T-helper 2 cell treated with Interferon-gamma antibody and Interleukin-4, amounts not matched to agents 100 ng/mL and 5 ng/mL, for 36 hours (primary cell): ENCODE results near the gene ZFYVE28. TPM values are rescaled to one million over a fixed set of nuclear protein-coding genes. Genes with fewer than 3 reads are reported as not detected.
"Not testable (repeated sequence)": the region's sequence is repeated elsewhere in the genome, so short reads cannot be mapped to it uniquely, and the experiment has no call there.

ENCODE experiments used
- intact Hi-C: fragments of 100-400 bp; cut with micrococcal nuclease; formaldehyde crosslinking; loops from one replicate; pipeline ENCODE4 v1.15.1; 2023
- total RNA-seq: library from RNA; stranded (reverse); gene quantifications from 2 replicates; pipeline ENCODE4 v1.2.3, GENCODE V29; 2022

The ZFYVE28 gene
- total RNA-seq, 1 donor from 2014 or later: 17.3 TPM

- intact Hi-C loops: no loop called here
Measured at GRCh38 chr4:2275546-2276251, 142.7 kb downstream of the ZFYVE28 start.

DNA sequence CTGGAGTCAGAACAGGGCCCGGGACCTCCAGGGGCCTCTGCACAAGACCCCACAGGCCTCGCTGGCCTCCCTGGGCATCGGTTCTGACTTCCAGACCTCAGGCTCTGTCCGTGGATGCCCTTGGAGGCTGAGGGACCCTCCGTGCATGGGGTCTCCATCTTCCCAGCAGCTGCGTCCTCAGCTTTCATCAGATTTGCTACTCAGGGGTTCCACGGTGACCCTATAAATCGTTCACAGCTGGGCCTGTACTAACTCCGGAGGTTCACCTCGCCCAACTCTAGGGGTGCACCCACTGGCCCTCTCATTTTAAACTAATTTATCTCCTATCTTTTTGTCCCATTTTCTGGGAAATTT is 143.4 kb downstream of the ZFYVE28 start:
- intact Hi-C loops: not testable (repeated sequence)

DNA sequence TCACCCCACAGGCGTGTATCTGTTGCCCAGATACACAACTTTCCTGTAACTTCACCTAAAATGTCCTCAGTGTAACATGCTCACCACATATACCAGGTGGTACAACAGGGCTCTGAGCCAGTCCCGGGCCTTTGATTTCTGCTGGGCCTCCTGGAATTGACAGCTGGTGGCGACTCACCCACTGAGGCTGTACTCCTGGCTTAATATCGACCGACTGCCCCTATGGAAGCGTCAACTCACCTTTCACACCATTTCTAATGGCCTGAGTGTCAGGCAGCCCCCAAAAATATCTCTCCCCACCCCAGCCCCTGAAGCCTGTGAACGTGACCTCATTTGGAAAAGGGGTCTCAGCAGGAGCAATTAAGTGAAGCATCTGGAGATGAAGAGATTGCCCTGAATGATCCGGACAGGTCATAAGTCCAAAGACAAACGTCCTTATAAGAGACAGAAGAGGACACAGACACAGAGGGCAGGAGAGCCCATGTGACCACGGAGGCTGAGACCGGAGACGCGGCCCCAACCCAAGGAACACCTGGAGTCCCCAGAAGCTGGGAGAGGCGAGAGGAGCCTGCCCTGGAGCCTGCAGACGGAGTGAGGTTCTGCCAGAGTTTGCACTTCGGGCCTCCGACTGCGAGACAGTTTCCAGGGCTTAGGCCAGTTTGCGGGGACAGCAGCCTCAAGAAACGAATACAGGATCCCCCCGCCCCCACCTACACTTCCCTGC is 144.0 kb downstream of the ZFYVE28 start:
- intact Hi-C loops: no loop called here

GRCh38 chr4:2273657-2274319 is 144.7 kb downstream of the ZFYVE28 start:
- intact Hi-C loops: no loop called here

DNA sequence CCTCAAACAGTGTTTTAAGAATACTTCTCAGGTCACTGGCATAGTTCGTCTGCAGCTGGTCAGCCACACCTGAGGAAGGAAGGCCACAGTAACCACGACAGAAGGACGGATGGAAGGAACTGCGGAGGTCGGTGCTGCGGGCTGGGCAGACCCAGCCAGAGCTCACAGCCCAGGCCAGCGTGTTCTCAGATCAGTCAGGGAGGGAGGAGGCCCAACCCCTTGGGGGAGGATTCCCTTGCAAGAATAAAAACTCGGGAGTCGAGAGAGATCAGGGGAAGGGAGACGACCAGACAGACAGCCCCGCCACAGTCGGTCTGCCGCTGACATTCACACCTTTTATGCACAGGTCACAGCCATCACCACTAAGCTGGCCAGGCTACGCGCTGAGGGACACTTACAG is 145.2 kb downstream of the ZFYVE28 start:
- intact Hi-C loops: no loop called here

DNA sequence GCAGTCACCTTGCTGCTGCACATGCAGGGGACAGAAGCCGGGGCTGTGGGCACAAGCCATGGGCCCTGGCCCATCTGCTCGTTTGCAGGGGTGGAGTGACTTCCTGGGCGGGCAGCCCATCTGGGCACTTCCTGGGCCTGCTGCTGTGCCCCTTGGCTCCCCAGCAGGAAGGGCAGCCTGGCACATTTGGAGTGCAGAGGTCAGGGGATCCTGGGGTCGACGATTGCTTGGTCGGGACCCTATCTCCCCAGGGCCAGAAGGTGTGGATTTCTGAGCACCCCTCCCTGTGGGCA is 145.7 kb downstream of the ZFYVE28 start:
- intact Hi-C loops: no loop called here

DNA sequence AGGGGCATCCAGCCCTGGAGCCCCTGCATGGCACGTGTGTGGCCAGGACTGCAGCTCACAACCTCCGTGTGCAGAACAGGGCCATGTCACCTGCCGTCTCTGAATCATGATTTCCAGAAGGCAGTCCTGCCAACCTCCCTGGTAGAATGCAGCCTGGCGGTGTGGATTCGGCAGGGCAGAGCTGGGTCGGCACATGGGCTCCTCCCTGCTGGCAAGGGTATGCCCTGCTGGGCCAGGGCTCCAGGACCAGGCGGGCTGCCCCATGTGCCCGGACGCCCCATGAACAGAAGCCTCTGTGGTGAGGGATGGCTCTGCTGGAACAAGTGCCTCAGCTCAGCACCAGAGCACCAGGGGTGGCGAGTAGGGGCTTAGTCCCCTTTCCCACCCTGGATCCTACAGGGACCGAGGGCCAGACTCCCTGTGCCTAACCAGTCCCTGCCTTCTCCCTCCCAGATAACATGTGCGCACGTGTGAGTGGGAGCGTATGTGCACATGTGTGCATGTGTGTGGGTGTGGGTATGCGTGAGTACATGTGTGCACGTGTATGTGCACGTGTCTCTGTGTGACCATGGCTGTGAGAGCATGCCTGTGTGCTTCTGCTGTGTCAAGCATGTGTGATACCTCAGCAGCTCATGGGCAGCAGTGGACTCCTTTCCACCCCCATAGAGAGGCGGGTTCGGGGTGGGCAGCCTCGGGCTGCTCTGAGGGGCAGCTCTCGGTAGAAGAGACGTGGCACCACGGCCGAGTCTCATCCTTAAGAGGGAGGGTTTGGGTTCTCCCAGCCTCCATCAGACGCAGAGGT is 146.2 kb downstream of the ZFYVE28 start:
- intact Hi-C loops: no loop called here

- intact Hi-C loops: no loop called here
Measured at GRCh38 chr4:2271279-2272025, 147.0 kb downstream of the ZFYVE28 start.

DNA sequence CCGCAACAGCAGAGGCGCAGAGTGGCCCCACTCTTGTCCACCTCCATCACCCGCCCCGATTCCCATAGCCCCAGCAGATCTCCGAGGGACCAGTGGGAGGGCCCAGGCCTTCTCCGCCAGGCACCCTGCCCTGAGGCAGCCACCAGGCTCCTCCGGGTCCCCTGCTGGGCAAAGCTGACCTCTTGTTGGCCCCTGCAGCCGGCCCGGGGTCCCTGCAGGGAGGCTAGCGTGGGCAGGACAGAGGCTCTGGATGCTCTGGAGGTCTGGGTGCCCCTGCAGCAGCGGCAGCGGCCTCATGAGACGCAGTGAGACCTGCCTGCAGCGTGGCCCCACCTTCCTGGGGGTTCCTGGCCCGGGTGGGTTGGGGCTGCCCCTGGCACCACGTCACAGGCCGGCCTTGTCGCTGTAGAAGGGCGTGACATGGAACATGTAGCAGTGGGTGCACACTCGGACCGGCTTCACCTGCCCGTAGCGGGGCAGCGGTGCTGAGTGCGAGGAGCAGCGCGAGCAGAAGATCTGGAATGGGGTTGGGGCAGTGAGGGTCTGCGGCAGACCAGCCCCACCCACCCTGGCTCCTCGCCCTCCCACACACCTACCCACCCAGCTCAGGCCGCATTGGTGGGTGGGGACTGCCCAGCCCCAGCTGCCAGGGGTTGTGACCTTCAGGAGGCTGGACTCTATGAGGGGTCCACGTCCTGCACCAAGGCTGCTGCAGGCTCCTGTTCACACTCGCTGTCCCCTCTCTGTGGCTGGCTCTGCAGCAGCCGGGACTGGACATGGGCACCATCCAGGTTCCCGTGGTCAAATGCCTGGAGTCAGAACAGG is 147.9 kb downstream of the ZFYVE28 start:
- intact Hi-C loops: no loop called here

GRCh38 chr4:2269618-2270163 is 148.8 kb downstream of the ZFYVE28 start:
- intact Hi-C loops: no loop called here

DNA sequence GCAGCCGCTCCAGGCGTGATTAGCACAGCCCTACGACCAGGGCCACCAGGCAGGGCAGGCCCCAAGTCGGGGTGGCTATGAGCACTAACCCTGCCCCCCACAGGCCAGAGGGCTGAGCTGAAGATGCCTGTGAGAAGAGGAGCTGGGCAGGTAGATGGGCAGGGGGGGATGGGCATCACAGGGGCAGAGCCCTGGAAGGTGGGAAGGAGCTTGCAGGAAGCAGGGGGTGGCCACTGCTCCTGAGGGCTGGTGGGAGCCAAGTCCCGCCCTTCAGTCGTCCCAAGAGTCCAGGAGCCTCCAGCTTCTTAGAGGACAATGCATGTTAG is 149.3 kb downstream of the ZFYVE28 start:
- intact Hi-C loops: no loop called here

DNA sequence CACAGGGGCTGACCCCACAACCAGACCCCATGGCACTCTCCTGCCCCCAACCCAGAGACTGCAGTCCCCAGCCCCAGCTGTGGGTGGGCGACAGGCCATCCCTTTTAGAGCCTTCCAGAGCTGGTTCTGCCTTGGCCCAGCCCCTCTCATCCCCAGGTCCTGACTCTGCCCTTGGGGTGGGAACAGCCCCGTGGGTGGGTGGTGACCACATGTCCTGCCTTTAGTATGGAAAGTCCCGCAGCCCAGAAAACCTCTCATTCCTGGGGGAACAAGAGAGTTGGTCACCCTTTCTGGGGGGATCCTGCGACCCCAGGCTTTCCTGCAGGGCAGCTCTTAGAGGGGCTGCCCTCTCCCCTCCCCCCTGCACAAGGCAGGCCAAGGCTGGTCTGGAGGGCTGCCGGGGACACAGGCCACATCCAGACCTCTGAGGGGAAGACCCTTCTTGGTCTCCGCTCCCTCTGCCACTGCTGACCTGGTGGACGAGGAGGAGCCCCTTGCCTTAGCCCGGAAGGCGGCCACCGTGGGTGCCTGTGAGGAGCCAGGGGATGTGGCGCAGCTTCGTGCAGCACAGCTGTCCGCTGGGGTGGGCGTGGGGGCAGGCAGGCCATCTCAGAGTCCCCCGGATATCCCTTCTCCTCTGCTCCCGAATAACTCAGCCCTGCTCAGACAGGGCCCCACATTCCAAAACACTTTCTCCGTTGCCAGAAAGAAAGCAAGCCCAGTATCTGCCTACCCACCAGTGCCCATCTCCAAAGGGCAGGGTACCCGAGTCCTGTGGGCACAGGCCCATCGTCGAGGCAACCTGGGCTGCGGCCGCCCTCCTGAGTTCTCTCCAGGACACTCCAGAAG is 149.9 kb downstream of the ZFYVE28 start:
- intact Hi-C loops: no loop called here

DNA sequence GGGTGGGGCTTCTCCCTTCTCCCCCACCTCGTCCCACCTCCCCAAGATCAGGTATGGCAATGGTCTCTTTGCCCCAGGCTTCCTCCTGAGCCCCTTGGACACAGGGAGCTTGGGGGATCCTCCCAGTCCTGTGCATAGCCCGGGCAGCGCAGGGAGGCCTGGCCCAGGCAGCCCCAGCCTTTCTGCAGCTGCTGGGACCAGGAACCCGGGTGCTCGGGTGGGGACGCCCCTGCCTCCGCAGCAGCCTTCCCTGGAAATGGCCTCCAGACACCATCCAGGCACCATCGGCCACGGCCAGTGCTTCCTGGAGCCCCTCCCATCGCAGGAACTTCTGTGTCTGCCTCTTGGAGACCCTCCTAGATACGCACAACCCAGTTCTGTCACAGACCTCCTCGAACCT is 150.6 kb downstream of the ZFYVE28 start:
- intact Hi-C loops: no loop called here

- intact Hi-C loops: no loop called here
Measured at GRCh38 chr4:2267320-2267811, 151.1 kb downstream of the ZFYVE28 start.

- intact Hi-C loops: no loop called here
Measured at GRCh38 chr4:2266821-2267220, 151.6 kb downstream of the ZFYVE28 start.

GRCh38 chr4:2266181-2266580 is 152.3 kb downstream of the ZFYVE28 start:
- intact Hi-C loops: no loop called here

DNA sequence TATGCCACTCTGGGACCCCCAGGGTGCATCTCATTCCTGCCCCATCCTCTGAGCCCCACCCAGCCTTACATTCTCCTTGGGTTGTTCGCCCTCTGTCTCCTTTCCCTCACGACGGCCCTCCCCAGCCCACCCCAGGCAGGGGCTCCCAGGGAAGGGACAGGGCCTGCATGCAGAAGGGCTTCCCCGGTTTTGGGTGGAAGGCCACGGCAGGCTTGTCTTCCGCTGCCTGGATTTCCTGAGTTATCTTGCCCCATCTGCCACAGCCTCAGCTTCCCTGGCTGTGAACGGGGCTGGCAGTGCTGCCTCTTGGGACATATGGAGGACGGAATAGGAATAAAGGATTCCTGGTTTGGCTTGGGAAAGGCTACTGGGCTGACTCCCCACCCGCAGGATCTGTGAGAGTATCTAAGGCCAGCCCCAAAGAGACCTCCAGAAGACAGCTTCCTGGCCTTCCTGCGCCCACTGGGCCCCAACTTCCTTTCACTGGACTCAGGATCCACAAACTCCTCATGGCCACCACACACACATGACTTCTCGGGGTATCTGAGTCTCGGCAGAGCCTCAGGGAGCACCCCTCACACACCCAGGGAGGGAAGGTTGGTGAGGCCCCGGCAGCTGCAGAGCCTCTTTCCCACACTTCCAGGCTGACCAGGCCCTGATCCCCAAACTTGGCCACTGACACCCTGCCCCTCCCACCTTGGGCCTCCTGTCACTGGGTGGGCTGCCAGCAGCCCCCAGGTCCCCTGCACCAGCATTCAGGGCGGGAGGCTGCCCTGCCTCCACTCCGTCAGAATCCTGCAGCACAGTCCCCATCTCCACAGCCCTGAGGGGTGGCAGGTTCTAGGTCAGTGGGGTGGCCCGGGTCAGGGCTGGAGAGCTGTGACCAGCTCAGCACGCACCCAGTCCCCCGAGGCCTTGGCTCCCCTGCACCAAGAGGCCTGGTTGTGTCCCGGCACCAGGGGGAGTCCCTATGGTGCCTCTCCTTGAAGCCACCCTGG is 153.0 kb downstream of the ZFYVE28 start:
- intact Hi-C loops: no loop called here
